HG03025 (cell line): ENCODE results near the gene MMP2.
A peak's percentile ranks its signal among the peaks of the same experiment; 100 is the strongest.

Experiments
- ATAC-seq: cut with Tn5 transposase; IDR thresholded peaks from one replicate; pipeline ENCODE4 v1.9.1; 2021; ENCODE audit warnings: mild to moderate bottlenecking, moderate library complexity; ENCODE audit not compliant: unreplicated experiment, low FRiP score

Gene MMP2

DNA sequence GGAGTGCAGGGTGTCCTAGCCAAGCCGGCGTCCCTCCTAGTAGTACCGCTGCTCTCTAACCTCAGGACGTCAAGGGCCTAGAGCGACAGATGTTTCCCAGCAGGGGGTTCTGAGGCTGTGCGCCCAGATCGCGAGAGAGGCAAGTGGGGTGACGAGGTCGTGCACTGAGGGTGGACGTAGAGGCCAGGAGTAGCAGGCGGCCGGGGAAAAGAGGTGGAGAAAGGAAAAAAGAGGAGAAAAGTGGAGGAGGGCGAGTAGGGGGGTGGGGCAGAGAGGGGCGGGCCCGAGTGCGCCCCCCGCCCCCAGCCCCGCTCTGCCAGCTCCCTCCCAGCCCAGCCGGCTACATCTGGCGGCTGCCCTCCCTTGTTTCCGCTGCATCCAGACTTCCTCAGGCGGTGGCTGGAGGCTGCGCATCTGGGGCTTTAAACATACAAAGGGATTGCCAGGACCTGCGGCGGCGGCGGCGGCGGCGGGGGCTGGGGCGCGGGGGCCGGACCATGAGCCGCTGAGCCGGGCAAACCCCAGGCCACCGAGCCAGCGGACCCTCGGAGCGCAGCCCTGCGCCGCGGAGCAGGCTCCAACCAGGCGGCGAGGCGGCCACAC is at the start of gene MMP2:
Gene MMP2, plus strand, starts transcription at position 372 of the 603 bp plus-strand sequence. CDS start 282 bp downstream, outside the sequence.
- ATAC-seq = no peak

DNA sequence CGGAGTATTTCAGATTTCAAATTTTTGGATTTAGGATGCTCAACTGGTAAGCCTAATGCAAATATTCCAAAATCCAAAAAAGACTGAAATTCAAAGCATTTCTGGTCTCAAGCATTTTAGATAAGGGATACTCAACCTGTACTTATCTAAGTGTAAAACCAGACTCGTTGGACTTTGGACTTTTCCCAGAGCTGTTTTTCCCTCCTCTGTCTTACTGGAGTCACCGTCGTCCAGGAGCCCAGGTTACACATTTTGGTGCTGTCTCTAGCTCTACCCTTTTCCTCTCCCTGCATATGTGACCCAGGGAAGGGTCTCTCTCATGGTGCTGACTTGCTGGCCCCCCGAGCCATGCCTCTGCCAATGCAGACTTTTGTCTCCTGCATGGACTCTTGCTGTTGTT is 46.0 kb upstream of the MMP2 start:
- ATAC-seq = no peak

DNA sequence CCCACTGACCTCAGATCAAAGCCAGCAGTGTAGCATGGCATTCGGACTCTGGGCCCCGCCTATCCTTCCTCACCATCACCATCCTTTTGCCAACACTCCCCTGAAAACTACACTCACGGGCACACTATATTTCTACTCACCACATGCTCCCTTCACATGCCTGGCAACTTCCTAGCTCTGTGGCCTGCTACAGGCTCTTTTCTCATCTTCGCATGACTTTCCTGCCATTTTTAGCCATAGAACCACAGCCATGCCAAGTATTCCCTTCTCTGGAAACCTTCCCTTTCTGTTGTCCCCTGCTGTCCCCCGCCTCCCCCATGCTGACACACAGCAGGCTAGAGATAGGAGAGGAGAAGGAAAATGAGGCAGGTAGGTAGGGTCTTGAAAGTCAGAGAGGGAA is 45.5 kb upstream of the MMP2 start:
- no peak for ATAC-seq

DNA sequence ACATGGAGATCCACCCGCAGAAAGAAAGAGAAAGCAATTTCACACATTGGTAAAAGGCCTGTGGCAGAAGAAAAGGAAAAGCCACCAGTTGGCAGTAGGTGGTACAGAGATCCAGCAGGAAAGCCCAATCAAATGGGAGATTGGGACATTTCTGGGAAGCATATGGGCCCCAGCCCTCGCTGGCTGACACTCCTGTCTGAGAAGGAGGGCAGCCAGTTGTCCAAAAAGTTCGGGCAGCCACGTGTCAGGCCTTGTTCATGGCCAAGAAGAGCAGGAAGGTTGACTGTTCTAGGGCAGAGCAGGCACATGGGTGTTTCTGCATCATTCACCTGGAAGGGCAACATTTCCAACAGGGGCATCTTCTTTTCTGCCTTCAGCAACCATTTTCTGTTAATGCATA is 45.0 kb upstream of the MMP2 start:
- ATAC-seq = no peak

DNA sequence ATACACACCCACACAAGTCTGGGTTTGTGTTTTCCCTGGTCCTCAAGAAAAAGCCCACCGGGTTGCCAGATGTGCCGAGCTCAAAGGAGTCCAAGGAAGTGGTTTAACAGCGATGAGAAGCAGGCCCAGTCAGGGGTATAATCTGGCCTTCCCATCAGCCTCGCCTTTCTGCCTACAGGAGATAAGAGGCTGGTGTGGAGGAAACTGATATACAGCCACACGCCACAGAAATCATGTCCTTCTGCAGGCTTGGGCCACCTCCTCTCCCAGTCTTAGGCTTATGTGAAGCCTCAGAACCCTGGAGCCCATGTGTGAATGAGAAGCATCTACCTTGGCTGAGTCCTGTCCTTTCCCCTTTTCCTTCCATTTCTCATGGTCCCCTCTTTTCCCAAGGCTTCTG is 43.6 kb upstream of the MMP2 start:
- ATAC-seq = no peak

DNA sequence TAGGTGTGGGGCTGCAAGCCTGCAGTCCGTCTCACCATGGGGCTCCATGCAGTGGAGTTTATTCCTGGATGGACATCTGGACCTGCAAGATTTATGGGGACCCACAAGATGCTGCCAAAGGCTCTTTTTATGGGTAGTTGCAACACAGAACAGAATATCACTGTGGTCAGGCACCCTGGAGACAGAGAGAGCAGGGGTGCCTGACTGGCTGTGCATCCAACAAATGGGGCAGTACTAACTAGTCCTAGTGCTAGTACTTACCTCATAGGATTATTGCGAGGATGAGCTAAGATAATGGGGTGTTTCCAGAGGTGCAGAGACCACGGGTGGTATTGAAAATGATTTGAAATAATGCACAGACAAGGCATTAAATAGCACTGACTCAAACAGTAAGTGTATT is 42.4 kb upstream of the MMP2 start:
- ATAC-seq = no peak

DNA sequence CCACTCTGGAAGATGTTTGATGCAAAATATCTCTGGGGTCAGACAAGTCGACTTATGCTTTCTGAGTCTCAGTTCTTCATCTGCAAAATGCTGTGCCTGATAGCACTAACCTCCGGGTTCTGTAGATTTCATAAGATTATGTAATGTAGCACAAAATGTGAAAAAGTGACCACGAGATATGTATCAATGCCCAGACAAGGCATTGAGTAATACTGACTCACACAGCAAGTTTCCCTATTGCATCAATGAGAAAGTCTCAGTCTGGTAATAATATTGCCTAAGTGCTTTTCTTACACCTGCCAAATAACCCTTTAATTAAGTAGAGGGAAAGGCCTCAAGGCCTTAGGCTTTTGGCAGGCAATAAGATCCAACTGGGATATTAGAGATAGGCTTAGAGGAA is 41.4 kb upstream of the MMP2 start:
- ATAC-seq = no peak

DNA sequence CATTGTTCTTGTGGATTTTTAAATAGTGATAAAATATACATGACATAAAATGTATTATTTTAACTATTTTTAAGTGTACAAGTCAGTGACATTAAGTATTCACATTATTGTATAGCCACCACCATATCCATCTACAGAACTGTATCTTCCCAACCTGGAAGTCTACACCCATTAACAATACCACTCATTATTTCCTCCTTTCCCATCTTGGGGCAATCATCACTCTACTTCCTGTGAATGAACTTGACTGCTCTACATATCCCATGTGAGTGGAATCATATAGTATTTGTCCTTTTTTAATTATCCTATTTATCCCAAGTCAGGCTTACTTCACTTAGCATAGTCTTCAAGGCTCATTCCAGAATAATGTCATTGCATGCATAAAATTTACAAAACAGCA is 40.7 kb upstream of the MMP2 start:
- ATAC-seq = no peak

DNA sequence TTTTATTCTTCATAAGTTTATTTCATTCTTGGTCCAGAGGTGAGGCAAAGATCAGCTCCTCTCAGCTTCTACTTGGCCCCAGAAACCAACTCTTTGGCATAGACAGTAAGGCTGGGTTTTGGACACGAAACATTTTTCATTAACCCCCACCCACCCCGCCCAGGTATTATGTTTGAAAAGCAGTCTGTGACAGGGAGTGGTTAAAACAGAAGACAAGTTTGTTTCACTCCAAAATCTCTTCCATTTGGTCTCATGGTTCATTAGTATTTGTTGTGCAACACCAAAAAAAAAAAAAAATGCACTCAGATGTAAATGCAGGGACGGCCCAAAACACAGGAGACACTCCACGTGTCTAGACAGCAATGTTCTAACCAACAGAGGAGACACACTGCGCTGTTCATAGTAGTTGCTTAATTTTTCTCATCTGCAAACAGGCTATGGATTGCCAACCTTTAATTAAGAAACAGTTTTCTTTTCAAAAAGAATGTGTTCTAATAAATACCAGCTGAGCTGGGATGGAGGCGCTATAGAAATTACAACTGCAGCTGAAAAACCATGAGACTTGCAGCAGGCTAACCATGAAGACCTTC is 39.8 kb upstream of the MMP2 start:
- no peak for ATAC-seq

DNA sequence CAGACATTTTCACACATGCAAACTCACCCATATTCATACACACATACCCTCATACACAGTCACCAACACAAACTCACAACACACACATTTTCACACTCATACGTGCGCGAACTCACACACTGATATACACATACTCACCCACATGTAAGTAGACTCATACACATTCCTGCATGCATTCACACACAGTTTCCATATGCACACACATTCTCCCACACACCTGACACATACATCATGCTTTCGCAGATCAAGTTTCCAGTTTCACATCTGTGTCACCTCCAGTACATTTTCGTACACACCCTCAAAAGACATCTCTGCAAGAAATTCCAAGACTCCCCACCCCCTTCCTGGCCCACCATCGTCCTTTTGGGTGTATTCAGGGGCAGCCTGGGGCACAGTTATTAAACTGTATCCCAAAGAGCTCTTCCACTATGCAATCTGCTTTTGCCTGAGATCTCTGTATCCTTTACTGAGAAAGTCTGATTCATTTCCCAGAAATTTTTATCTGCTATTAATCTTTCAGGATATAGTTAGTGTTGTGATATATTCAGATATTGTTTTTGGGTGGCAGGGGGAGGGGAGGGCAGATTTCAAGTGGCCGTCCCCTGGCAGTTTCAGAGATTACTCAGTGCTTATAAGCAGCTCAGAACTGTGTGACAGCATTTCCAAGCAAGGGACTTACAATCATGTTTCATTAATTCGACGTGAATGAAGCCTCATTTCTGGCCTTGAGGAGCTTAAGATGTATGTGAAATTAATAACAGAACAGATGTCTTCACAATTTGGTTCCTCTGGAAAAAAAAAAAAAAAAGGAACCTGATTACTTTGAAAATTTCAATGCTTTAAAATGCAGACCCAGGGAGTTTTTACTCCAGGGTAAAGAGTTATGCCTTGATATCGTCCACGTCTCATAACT is 35.3 kb upstream of the MMP2 start:
- no peak for ATAC-seq

DNA sequence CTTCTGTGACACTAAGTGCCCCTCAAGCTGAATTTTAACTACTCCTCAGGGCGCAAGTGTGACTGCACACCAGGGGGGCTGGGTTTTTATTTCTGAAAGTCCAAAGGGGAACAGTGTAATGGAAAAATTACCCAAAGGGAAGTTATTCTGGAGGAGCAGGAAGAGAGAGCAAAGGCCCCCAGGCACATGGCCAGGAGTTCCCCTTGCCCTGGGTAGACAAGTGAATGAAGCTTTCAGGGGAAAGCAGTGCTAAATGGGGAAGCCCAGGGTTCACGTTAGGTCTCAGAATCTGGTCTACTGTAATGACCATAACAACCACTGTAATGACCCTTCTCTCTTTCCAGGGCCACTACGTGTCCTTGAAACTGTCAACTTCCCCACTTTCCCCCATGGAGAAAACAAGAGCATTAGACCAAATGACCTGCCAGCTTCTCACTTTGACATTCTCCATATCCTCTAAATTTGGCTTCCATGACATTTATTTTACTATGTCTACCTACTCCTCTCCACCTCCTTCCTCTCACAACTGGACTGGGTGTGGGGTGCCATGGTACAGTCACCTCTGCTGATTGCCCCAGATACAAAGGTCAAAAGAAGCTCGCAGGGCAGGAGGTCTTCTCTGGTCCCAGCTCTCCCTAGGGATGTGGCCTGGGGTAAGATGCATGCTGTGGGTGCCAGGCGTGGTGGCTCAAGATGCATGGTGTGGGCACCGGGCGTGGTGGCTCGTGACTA is 34.1 kb upstream of the MMP2 start:
- no peak for ATAC-seq

DNA sequence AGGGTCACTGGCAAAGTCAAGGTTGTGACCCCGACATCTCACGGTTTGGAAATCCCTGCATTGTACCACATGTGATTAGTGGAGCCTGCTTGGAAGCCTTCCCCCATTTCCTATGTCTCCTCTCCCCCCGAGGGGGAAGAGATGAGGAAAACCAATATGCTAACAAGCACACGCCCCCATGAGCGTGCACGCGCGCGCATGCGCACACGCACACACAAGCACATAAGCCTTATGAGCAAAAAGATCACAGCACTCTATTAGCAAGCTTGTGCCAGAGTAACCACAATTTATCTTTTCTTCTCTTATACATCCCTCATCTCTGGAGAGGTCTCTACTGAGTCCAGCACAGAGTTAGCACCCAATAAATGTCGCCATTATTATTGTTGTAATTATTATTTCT is 31.8 kb upstream of the MMP2 start:
- no peak for ATAC-seq

DNA sequence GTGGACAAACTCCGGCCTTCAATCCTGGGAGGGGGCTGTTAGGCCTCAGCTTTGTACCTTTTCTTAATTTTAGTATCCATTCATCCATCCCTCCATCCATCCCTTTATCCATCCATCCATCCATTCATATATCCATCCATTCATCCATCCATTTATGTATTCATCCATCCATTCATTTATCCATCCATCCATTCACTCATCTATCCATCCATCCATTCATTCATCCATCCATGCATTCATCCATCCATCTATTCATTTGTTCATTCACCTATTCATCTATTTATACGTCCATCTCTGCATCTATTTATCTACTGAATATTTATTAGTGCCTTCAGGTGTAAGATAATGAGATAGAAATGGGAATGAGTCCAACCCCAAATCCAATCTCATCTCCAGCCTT is 26.0 kb upstream of the MMP2 start:
- ATAC-seq = no peak

DNA sequence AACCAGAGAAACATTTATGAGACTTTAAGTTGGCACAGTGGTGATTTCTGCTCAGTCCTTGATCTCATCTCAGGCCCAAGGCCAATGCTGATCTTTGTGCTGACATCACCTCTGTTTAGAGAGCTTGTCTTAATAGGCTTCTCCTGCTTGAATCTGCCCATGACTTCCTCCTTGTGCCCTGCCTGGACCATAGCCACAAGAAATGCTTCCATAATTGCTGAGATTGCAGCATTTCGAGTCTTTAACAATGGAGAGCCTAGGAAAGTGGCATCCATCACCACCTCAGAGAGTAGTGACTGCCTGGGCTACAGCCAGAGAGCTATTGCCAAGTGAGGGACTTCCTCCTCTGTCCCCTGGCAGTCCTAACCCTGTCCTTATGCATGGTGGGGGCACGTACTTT is 25.1 kb upstream of the MMP2 start:
- ATAC-seq = no peak

DNA sequence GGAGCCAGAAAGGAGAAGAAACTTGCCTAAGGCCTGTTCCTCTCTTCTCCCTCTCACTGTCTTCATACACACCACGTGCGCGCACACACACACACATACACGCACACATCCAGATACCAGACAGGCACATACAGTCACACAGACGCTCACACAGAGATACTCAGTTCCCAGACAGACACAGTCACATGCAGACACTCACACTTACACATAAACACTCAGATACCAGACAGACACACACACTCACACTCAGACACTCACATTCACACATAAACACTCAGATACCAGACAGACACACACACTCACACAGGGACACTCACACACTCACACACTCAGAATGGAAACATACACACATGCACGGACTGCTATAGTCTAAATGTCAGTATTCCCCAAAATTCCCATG is 24.1 kb upstream of the MMP2 start:
- ATAC-seq = no peak

DNA sequence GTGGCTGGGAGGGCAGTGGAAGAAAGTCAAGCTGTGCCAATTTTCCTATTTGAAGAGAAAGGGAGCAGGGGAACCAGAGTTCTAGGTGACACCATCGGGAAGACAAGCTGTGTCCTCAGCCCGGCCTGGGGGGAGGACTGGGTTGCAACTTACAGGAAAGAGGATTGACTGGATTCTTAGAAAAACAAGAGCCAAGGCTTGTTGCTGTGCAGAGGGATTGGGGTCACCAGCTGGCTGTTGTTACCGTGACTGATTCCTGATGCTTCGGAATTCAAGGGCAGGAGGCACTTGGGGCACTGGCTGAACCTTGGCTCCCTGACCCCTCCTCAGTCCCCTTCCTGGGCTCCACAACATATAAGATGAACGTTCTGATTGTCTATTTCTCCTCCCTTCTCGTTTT is 16.8 kb upstream of the MMP2 start:
- no peak for ATAC-seq

DNA sequence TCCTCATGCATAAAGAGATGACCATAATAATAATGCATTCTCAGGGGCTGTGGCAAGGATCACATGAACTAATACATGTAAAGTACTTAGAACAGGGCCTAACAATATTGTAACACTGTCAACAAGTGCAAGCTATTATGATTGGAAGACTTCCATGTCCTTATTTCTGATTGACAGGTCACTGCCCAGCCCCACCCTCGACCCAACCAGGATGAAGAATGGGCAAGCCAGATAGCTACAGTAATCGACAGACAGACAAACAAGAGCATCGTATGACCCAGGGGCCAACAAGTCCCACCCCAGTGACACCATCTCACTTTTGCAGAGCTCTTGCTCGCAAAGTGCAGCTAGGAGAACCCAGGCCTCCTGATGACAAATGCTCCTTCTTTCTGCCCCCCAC is 14.6 kb upstream of the MMP2 start:
- ATAC-seq = no peak

DNA sequence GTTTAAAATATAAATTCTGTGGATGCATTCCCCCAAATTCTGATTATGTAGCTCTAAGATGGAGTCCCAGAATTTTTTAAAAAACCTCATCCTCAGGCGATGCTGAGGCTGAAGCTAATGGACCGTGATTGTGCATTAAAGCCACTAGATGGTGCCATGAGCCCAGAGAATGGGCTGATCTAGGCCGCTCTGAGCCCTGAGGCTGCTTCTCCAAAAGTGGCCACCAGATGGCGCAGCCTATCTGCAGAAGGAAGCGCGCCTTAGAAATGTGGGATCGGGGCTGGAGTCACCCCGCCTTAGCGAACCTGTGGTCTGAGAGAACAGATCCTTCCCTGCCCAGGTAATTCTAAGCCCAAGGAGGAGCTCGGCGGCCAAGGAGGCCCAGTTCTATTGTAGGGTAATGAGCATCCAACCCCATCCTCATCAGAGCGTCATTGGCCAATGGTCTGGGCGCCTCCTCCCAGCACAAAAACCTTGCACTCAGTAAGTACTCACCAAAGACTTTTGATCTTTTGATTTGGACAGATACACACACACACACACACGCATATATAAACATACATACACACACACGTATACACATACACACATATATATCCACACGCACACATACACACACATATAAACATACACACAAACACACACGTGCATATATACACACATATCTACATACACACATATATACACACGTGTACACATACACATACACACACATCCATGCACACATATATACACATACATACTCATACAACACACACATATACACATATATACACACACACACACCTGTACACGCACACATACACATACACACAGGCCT is 13.7 kb upstream of the MMP2 start:
- ATAC-seq = peak; percentile 87

DNA sequence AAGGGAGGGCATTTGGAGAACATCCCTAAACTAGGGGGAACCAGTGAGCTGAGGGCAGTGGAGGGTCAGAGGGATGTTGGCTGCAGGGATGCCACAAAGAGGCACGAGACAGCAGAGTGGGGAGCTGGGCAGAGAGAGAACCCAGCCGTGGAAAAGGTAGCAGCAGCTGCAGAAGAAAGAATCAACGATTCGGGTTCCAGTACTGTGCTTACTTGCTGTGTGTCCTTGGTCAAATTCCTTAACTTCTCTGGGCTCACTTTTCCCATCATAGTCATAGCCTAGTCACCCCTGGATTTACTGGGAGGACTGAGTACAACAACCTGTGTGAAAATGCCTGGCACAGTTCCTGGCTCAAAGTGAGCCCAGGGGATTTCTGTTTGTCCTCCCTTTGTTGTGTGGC is 12.8 kb upstream of the MMP2 start:
- no peak for ATAC-seq

DNA sequence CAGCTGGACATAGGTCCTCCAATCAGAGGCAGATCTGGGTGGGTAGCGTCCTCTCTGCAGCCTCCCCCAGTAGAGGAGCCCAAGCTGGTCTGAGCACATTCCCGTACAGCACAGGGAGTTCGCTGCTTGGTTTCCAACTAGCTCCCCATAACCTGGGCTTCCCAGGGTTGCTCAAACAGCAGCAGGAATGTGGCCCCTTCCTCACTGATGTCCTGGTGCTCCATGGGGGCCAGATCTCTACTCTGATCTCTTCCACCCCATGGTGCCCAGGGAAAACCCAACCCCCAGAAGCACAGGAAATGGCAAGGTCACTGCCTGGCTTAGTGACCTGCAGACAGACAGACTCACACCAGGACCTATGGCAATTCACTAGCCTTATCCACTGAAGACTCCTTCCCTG is 11.1 kb upstream of the MMP2 start:
- no peak for ATAC-seq
